Measurements from ENCODE around the gene CDC123. TPM values are rescaled to one million over a fixed set of nuclear protein-coding genes. Genes with fewer than 3 reads are reported as not detected.

The CDC123 gene
- total and polyA plus RNA-seq, 7 donors, result 33.8 to 70.3 (median 50.8) TPM

DNA sequence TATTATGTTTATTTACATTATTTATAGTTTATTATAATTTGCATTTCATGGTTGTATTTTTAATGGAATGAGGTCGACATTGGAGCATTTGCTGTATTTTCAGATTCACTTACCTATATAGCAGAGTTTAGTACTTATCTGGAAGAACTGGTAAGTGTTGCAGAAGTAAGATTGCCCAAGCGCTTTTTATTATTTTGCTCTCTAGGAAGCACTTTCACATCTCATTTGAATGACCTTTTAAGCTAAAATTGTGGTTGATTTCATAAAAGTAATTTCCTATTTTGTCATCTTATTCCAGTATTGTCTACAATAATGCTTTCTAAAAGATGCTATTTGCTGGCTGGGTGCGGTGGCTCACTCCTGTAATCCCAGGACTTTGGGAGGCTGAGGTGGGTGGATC lies 37.9 kb upstream of the CDC123 start:
- Histone ChIP-seq H3K27me3 (no peaks in the 10 kb centered on the region), H3K4me1 (no peaks in the 10 kb centered on the region), H3K4me3 (no peak overlapping the region), H3K9me3 (no peaks in the 10 kb centered on the region), H3K36me3 (peaks cover 7 to 83% (median 33%) of the 10 kb centered on the region in 4 donors), H3K27ac (no peak overlapping the region)
- TF ChIP-seq, protein P1, sequence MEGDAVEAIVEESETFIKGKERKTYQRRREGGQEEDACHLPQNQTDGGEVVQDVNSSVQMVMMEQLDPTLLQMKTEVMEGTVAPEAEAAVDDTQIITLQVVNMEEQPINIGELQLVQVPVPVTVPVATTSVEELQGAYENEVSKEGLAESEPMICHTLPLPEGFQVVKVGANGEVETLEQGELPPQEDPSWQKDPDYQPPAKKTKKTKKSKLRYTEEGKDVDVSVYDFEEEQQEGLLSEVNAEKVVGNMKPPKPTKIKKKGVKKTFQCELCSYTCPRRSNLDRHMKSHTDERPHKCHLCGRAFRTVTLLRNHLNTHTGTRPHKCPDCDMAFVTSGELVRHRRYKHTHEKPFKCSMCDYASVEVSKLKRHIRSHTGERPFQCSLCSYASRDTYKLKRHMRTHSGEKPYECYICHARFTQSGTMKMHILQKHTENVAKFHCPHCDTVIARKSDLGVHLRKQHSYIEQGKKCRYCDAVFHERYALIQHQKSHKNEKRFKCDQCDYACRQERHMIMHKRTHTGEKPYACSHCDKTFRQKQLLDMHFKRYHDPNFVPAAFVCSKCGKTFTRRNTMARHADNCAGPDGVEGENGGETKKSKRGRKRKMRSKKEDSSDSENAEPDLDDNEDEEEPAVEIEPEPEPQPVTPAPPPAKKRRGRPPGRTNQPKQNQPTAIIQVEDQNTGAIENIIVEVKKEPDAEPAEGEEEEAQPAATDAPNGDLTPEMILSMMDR (IDR thresholded peaks at IDR 0.05), result no peak
- TF ChIP-seq POLR2A (IDR thresholded peaks at IDR 0.05), result no peak
- TF ChIP-seq EP300 (IDR thresholded peaks at IDR 0.05), result no peak
- TF ChIP-seq POLR2AphosphoS5 (IDR thresholded peaks at IDR 0.05), result no peak
- no peak for DNase-seq
- intact Hi-C loops (cut with DNase I), result no loop called here
- 87 to 91% methylated on average over 3 of the region's 3 CpGs for WGBS, 2 donors

DNA sequence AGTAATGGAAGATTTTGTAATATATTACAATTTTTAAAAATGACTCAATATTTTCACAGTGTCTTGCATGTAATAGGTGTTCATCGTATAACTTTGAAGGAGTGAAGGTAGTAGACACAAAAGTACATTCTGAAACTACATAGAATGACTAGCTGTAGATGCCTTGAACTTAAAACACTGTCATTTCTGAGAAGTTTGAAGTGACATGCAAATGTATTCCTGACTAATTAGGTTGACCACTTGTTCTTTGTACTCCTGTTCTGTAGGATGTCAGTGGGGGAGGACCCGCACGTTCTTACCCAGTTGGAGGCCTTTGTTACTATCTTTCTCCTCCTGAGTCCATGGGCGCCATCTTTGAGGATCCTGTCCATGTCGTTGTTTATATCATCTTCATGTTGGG lies 35.3 kb upstream of the CDC123 start:
- no peak for DNase-seq
- H3K27ac ChIP-seq, result no peak overlapping the region
- TF ChIP-seq, protein P1 (IDR thresholded peaks at IDR 0.05), result no peak
- no peak for TF ChIP-seq POLR2AphosphoS5 (IDR thresholded peaks at IDR 0.05)
- TF ChIP-seq EP300 (IDR thresholded peaks at IDR 0.05), result no peak
- no peak for TF ChIP-seq POLR2A (IDR thresholded peaks at IDR 0.05)
- H3K36me3 ChIP-seq, result peaks cover 7 to 91% (median 38%) of the 10 kb centered on the region in 4 donors
- intact Hi-C loops (cut with DNase I), result no loop called here
- no peaks in the 10 kb centered on the region for H3K9me3 ChIP-seq
- no peaks in the 10 kb centered on the region for H3K4me1 ChIP-seq
- no peaks in the 10 kb centered on the region for H3K27me3 ChIP-seq
- no peak overlapping the region for H3K4me3 ChIP-seq
- WGBS, 2 donors, result 96 to 97% methylated on average over 5 of the region's 5 CpGs

DNA sequence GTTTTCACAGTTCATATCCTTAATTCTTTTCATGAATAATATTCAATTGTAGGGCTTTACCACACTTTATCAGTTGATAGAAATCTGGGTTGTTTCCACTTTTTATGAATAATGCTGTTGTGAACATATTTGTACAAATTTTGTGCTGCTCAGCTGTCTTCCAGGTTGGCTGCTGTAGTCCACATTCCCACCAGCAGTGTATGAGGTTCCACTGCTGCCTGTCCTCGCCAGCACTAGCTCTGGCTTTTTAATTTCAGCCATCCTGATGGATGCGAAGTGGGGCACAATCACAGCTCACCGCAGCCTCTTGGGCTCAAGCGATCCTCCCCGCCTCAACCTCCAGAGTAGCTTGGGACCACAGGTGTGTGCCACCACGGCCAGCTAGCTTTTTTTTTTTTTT lies 33.1 kb upstream of the CDC123 start:
- no peaks in the 10 kb centered on the region for H3K27me3 ChIP-seq
- no peaks in the 10 kb centered on the region for H3K4me1 ChIP-seq
- peaks cover 7 to 99% (median 35%) of the 10 kb centered on the region in 4 donors for H3K36me3 ChIP-seq
- no peak overlapping the region for H3K4me3 ChIP-seq
- H3K9me3 ChIP-seq, result no peaks in the 10 kb centered on the region
- intact Hi-C loops (cut with DNase I), result no loop called here
- TF ChIP-seq POLR2AphosphoS5 (IDR thresholded peaks at IDR 0.05), result no peak
- TF ChIP-seq, protein P1 (IDR thresholded peaks at IDR 0.05), result no peak
- no peak for TF ChIP-seq POLR2A (IDR thresholded peaks at IDR 0.05)
- TF ChIP-seq EP300 (IDR thresholded peaks at IDR 0.05), result no peak
- WGBS, 2 donors, result 94 to 97% methylated on average over 6 of the region's 6 CpGs
- H3K27ac ChIP-seq, result no peak overlapping the region
- DNase-seq, result no peak

DNA sequence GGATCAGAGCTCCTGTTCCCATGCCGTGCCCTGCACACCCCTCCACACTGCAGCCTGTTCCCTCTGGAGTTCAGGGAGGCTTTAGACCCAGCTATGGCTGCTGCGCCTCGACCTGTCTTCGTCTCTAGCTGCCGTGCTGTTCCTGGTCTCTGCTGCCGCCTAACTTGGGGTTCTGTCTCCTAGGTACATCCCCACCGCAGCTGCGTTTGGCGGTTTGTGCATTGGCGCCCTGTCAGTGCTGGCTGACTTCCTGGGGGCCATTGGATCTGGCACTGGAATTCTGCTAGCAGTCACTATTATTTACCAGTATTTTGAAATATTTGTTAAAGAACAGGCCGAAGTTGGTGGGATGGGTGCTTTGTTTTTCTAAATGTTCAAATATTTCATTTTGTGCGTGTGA lies 31.9 kb upstream of the CDC123 start:
- intact Hi-C loops (cut with DNase I), result no loop called here
- Histone ChIP-seq H3K4me1 (no peaks in the 10 kb centered on the region), H3K36me3 (peaks cover 7 to 97% (median 34%) of the 10 kb centered on the region in 4 donors), H3K27ac (no peak overlapping the region), H3K9me3 (no peaks in the 10 kb centered on the region), H3K4me3 (no peak overlapping the region), H3K27me3 (no peaks in the 10 kb centered on the region)
- WGBS, 2 donors, result 93 to 95% methylated on average over 12 of the region's 12 CpGs
- no peak for DNase-seq
- TF ChIP-seq EP300 (IDR thresholded peaks at IDR 0.05), result no peak
- TF ChIP-seq, protein P1 (IDR thresholded peaks at IDR 0.05), result no peak
- no peak for TF ChIP-seq POLR2A (IDR thresholded peaks at IDR 0.05)
- TF ChIP-seq POLR2AphosphoS5 (IDR thresholded peaks at IDR 0.05), result no peak

DNA sequence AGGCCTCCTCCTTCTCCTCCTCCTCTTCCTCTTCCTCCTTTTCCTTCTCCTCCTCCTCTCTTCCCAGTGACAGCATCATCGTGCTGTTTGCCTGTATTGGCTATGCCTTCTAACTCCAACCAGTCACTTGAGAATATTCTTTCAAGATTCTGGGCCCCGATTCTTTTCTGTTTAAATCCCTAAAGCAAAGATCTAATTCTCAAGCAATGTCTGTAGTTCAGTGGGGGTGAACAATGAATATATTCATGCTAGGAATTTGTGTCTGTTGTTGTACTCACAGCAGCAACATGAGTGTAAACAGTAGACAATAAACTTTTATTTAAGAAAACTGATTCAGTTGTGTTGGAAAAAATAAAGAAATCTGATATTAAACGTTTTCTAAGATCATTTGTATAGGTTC lies 31.0 kb upstream of the CDC123 start:
- Histone ChIP-seq H3K4me3 (no peak overlapping the region), H3K27ac (no peak overlapping the region), H3K27me3 (no peaks in the 10 kb centered on the region), H3K4me1 (no peaks in the 10 kb centered on the region), H3K9me3 (no peaks in the 10 kb centered on the region), H3K36me3 (peaks cover 7 to 97% (median 41%) of the 10 kb centered on the region in 4 donors)
- TF ChIP-seq POLR2A (IDR thresholded peaks at IDR 0.05) (no peak), POLR2AphosphoS5 (IDR thresholded peaks at IDR 0.05) (no peak), EP300 (IDR thresholded peaks at IDR 0.05) (no peak)
- TF ChIP-seq, protein P1 (IDR thresholded peaks at IDR 0.05), result no peak
- DNase-seq, result no peak
- intact Hi-C loops (cut with DNase I), result no loop called here
- WGBS, 2 donors, result 81 to 88% methylated on average over 3 of the region's 3 CpGs

Measured in sigmoid colon (tissue), 7 donors.